ENCODE measurements around the gene SLC25A22. TPM values are rescaled to one million over a fixed set of nuclear protein-coding genes. Genes with fewer than 3 reads are reported as not detected.

SLC25A22 gene
- 6.3 and 11.2 TPM in 2 replicates for total RNA-seq

DNA sequence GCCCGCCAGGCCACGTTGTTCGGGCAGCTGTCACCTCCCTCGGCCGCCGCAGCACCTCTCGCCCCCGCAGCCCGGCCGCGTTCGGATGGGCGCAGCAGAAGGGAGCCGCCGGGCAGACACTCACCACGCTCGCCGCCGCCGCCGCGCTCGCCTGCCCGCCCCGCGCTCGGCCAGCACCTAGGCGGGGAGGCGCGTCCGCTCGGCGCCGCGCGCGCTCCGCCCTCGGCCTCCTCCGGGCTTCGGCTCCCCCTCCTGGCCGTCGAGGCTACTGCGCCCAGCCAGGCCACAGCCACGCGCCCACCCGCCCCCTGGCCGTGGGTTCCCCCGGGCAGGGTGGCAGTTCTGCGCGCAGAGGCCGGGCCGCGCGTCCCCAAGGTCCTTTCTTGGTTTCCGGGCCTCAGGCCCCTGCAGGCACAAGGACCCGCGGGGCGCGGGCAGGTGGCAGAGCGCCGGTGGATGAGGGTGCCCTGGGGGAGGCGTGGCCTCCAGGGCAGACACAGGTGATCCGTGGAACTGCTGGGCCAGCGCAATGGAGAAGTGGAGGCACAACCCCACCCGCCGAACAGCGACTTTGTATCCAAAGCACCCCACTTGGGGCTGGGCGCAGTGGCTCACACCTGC, at the start of gene SLC25A22:
Gene SLC25A22, minus strand, starts transcription at position 189 of the 621 bp plus-strand sequence. CDS start 3,275 bp downstream, outside the sequence.

DNA sequence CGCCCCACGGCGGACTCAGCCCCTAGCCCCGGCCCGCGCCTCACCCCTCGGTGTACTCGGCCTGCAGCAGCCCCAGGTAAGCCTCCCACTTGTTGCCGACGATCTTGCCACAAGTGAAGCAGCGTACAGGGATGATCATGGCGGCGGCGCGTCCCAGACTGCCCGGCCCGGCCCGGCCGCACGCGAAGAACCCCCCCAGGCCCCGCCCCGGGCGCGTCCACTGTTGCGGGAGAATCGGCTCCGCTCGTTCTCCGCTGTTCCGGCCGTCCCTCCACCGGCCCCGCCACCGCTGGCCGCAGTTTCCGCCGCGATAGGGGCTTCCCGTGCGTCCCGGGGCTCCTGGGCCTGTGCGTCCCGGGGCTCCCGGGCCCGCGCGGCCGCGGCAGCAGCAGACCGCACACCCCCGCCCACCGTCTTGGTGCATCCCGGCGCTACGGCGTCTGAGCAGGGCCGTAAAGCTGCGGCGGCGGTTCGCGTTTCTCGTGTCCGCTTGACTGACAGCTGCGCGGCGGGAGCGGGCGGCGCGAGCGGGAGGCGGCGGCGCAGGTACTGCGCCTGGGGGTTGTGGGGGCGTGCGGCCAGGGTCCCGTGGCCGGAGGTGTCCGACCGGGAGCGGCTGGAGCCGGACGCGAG, 44.4 kb upstream of the SLC25A22 start, which contains the start of the genes POLR2L and TSPAN4:
Gene POLR2L, minus strand, starts transcription at position 160 of the 633 bp plus-strand sequence. Its CDS starts 21 bp downstream, at position 139.
Gene TSPAN4, plus strand, starts transcription at position 483 of the 633 bp plus-strand sequence. CDS start 7,453 bp downstream, outside the sequence.

DNA sequence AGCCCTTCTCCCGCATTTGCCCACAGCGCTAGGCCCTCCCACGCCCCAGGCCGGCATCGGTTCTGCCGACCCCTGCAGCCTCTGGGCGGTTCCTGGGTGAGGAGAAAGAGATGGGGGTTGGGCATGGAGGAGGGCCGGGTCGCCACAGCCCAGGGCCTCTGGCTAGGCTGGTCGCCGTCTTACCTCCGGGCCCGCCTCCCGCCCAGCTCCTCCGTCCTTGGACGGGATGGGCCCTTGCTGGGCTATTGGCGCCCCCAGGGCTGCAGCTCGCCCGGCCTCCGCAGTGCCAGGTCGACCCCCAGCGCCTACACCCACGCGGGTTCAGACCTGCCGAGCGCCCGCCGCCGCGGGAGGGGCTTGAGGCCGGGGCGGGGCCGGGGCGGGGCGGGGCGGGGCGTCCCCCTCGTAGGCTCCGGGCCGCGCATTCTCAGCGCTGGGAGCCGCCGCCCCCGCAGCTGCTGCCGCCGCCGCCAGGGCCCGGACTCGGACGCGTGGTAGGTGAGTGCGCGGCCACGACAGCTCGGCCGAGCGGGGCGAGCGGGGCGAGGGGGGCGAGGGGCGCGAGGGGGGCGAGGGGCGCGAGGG, 34.5 kb upstream of the SLC25A22 start, which contains the start of gene CD151:
Gene CD151, plus strand, starts transcription at position 424 of the 585 bp plus-strand sequence. CDS start 3,118 bp downstream, outside the sequence.

DNA sequence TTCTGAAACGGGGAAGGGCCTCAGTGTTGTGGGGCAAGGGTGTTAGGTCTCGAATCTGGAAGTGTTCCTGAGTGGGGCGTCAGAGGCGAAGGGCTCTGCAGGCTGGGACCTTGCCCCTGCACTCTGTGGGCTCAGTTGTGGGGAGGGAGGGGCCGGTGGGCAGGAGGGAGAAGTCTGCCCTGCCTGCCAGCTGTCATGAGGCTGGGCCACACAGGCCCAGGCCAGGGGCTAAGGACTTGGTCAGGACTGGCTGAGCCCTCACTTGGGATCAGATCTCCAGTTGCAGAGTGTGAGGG, 29.8 kb upstream of the SLC25A22 start, which contains the start of gene CRACR2B:
Gene CRACR2B, plus strand, starts transcription at position 23 of the 296 bp plus-strand sequence. CDS start 689 bp downstream, outside the sequence.

DNA sequence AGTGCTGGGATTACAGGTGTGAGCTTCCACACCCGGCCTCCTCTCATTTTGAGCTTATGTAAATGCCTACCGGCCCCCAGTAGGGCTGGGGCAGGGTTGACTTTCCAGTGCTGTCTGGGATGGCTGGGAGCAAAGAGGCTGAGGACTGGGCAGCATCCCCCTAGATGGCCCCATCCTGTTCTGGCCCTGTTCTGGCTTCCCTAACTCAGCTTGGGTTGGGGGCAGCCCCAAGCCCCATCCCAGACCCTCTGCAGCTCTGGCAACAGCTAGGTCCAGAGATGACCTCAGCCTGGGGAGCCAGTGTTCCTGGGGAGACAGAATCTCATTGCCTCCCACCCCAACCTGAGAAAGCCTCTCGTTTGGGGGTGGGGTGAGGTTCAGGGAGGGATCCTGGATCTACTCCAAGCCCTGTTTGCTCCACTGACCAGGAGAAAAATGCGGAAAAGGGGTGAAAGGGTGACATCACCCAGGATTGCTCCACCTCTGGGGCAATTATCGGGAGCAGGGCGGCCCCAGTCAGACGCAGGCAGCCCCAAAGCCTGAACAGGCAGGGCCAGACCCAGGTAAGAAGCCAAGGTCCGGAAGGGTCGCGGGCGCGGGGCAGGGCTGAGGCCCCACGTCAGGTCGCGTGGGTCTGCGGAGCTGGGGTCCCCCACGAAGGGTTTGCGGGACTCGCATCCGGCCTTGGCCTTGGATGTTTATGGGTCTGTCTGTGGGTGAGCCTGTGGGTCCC, 20.5 kb upstream of the SLC25A22 start, which contains the start of gene PNPLA2:
Gene PNPLA2, plus strand, starts transcription at position 519 of the 733 bp plus-strand sequence. CDS start 805 bp downstream, outside the sequence.

DNA sequence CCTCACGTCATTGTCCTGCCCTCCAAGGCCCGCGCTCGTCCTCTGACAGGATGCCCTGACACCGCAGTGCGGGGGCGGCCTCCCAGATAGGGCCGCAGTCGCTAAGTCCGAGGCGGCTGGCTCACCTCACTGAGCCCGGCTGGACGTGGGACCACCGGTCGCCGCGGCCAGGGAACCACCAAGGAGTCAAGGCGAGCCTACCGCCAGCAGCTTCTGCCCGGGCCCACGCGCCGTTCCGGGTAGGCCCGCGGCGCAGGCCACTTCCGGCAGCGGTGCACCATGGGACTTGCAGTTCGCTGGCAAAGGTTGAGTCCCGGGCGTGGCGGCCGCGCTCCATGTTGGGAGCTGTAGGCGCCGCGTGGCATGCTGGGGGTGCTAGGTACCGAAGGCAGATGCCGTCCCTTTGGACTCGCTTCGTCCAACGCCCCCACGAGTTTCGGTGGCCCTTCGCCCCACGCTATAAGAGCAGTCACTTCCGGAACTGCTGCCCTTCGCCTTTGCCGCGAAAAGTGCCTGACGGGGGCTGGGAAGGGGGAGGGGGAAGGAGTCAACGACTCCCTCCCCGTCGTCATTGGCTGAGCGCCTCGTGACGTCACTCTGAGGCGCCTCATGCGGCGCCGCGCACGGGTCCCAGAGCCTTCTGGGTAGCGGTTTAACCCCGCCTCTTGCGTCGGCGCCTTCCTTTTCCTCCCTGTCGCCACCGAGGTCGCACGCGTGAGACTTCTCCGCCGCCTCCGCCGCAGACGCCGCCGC, 11.4 kb upstream of the SLC25A22 start, which contains the start of gene RPLP2:
Gene RPLP2, plus strand, starts transcription at position 681 of the 753 bp plus-strand sequence. CDS start 268 bp downstream, outside the sequence.

DNA sequence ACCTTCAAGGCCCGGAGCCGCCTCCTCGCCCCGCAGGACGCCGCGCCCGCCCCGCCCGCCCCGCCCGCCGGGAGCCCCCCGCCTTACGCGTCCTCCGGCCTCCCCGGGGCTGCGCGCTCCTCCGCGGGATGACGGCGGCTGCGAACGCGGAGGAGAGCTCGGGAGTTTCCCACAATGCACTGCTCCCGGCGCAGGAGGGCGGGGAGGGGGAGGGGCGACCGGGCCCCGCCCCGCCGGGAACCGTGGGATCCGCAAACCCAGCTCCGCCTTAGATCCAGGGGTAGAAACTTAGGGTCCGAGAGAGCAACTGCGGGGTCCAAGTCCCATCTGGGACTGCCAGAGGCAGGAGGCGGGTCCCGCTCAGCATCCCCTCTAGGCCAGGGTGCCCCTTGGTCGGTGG, 8.1 kb downstream of the SLC25A22 start, which contains the start of gene CEND1:
Gene CEND1, minus strand, starts transcription at position 148 of the 400 bp plus-strand sequence. CDS start 1,514 bp downstream, outside the sequence.

DNA sequence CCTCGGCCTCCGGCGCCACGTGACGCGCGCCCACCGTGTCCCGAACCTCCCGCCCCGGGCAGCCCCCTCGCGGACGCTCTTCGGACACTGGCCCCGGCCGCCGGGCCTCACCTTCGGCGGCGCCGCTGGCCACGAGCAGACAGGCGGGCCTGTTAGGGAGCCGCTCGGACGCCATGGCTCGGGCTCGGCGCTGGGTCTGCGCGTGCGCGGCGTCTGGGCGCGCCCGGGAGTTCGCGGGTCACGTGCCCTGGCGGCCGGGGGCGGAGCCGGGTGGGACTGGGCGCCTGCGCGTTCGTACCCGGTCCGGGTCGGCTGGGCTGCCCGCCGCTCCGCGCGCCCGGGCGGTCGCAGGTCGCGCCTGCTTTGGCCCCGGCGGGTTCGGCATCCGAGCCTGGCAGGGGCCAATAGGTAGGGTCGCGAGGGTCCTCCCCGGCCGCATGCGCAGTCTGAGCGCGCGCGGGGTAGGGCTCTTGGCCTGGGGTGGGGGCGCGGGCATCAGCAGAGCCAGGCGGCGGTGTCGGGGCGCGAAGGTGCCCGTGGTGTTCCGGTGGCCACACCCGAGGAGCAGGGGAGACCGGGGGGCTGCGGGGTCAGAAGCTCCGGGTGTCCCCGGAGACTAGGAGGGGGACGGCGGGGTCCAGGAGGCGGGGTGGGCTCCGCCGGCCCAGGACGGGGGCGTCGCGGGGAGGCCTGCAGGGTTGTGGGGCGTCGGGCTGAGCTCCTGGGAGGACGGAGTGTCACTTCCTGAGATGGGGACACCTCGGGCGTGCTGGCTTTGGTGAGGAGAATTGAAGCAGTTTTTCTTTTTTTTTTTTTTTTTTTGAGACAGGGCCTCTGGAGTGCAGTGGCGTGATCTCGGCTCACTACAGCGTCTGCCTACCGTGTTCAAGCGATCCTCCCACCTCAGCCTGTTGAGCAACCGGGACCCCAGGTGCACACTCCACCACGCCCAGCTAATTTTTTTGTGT, 20.5 kb downstream of the SLC25A22 start, which contains the start of gene GATD1:
Gene GATD1, minus strand, starts transcription at position 200 of the 968 bp plus-strand sequence. Its CDS starts 25 bp downstream, at position 175.

DNA sequence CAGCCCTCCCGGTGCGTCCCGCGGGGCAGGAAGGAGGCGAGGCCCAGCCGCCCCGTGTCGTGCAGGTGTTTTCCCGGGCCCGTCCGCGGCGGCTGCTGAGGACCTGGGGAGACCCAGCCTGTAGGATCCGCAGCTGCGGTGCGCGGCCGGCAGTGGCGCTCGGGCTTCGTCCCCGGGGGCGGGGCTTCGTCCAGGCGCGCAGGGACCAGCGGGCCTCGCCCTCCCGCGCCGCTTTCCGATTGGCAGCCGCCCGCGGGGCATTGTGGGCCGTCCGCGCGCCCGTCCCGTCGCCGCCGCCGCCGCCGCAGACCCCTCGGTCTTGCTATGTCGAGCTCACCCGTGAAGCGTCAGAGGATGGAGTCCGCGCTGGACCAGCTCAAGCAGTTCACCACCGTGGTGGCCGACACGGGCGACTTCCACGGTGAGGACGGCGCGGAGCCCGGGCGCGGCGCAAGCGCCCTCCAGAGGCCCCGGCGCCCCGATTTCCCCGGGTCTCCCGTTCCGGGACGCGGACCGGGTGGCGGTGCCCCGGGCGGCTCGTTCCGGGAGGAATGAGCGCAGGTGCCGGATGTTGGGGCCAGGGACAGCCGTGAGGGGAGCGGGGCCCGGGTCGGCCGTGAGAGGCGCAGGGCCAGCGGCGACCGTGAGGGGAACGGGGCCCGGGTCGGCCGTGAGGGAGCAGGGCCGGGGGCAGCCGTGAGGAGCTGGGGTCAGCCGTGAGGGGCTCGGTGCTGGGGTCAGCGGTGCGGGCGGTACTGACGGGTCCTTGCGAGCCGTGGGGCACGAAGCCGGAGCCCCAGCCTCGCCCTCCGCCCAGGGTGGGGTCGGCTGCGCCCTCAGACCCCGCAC, 50.7 kb downstream of the SLC25A22 start, which contains the start of gene TALDO1:
Gene TALDO1, plus strand, starts transcription at position 307 of the 849 bp plus-strand sequence. Its CDS starts 18 bp downstream, at position 325.

Other genes starting within 250 kb of the SLC25A22 start
- 1.2 and 1.8 TPM in 2 replicates for gene LMNTD2, start 237.5 kb downstream of the SLC25A22 start, total RNA-seq
- 16.4 and 16.5 TPM in 2 replicates for gene RASSF7, start 237.3 kb downstream of the SLC25A22 start, total RNA-seq
- 19.9 and 33.0 TPM in 2 replicates for gene PHRF1, start 221.8 kb downstream of the SLC25A22 start, total RNA-seq
- gene IRF7, start 182.3 kb downstream of the SLC25A22 start, total RNA-seq, result 13.1 and 17.6 TPM in 2 replicates
- gene CDHR5, start 173.3 kb downstream of the SLC25A22 start, total RNA-seq, result not detected in 2 replicates
- not detected in 2 replicates for gene SCT, start 171.1 kb downstream of the SLC25A22 start, total RNA-seq
- not detected in 2 replicates for gene DRD4, start 161.0 kb downstream of the SLC25A22 start, total RNA-seq
- gene DEAF1, start 103.1 kb downstream of the SLC25A22 start, total RNA-seq, result 26.9 and 27.6 TPM in 2 replicates
- 6.5 and 6.9 TPM in 2 replicates for gene TMEM80, start 102.5 kb downstream of the SLC25A22 start, total RNA-seq
- gene EPS8L2, start 92.0 kb downstream of the SLC25A22 start, total RNA-seq, result 3.4 and 5.0 TPM in 2 replicates
- gene TALDO1, start 50.8 kb downstream of the SLC25A22 start, total RNA-seq, result 112 and 136 TPM in 2 replicates
- 20.7 and 24.2 TPM in 2 replicates for gene GATD1, start 20.8 kb downstream of the SLC25A22 start, total RNA-seq
- not detected in 2 replicates for gene CEND1, start 8.2 kb downstream of the SLC25A22 start, total RNA-seq
- 5.7 and 9.0 TPM in 2 replicates for gene PIDD1, start 7.0 kb upstream of the SLC25A22 start, total RNA-seq
- gene RPLP2, start 11.7 kb upstream of the SLC25A22 start, total RNA-seq, result 246 and 250 TPM in 2 replicates
- gene PNPLA2, start 20.6 kb upstream of the SLC25A22 start, total RNA-seq, result 19.8 and 44.4 TPM in 2 replicates
- 11.1 and 12.3 TPM in 2 replicates for gene CRACR2B, start 29.6 kb upstream of the SLC25A22 start, total RNA-seq
- gene CD151, start 34.7 kb upstream of the SLC25A22 start, total RNA-seq, result 375 and 945 TPM in 2 replicates
- gene POLR2L, start 44.2 kb upstream of the SLC25A22 start, total RNA-seq, result 154 and 265 TPM in 2 replicates
- 131 and 142 TPM in 2 replicates for gene TSPAN4, start 44.6 kb upstream of the SLC25A22 start, total RNA-seq
- gene CHID1, start 112.5 kb upstream of the SLC25A22 start, total RNA-seq, result 26.4 and 52.3 TPM in 2 replicates
- 27.5 and 46.4 TPM in 2 replicates for gene AP2A2, start 127.6 kb upstream of the SLC25A22 start, total RNA-seq
- gene MUC6, start 238.4 kb upstream of the SLC25A22 start, total RNA-seq, result not detected in 2 replicates

Measured in bladder microvascular endothelial cell (primary cell).